CD4-positive, alpha-beta T cell treated with Interleukin-15 for 4 hours (primary cell): ENCODE measurements around the gene ACTL7B.
"Not testable (repeated sequence)": the region's sequence is repeated elsewhere in the genome, so short reads cannot be mapped to it uniquely, and the experiment has no call there.

Experiments used
- DNase-seq: peaks from one replicate; pipeline ENCODE4 v3.0.0-alpha.2; 2020; ENCODE audit warnings: low spot score

ACTL7B gene

GRCh38 chr9:108855888-108856287 is at the start of gene ACTL7B:
Gene ACTL7B (minus strand): TSS chr9:108855986. CDS start chr9:108855930, 56 bp downstream.
- DNase-seq = no peak

- DNase-seq = no peak
Measured at GRCh38 chr9:108905494-108905893, 49.7 kb upstream of the ACTL7B start.

GRCh38 chr9:108904161-108904560 is 48.4 kb upstream of the ACTL7B start:
- no peak for DNase-seq

GRCh38 chr9:108903420-108904103 is 47.8 kb upstream of the ACTL7B start:
- no peak for DNase-seq

- DNase-seq = no peak
Measured at GRCh38 chr9:108900176-108900575, 44.4 kb upstream of the ACTL7B start.

GRCh38 chr9:108899023-108899695 is 43.4 kb upstream of the ACTL7B start:
- not testable (repeated sequence) for DNase-seq

- DNase-seq = no peak
Measured at GRCh38 chr9:108897324-108898096, 41.7 kb upstream of the ACTL7B start.

GRCh38 chr9:108894225-108894997 is 38.6 kb upstream of the ACTL7B start:
- no peak for DNase-seq

GRCh38 chr9:108889649-108890067 is 33.9 kb upstream of the ACTL7B start:
- DNase-seq = no peak

GRCh38 chr9:108886594-108887271 is 30.9 kb upstream of the ACTL7B start:
- DNase-seq = not testable (repeated sequence)

GRCh38 chr9:108885643-108886348 is 30.0 kb upstream of the ACTL7B start:
- no peak for DNase-seq

- DNase-seq = no peak
Measured at GRCh38 chr9:108884701-108885100, 28.9 kb upstream of the ACTL7B start.

- no peak for DNase-seq
Measured at GRCh38 chr9:108883085-108883484, 27.3 kb upstream of the ACTL7B start.

- no peak for DNase-seq
Measured at GRCh38 chr9:108882052-108882888, 26.5 kb upstream of the ACTL7B start.

- DNase-seq = no peak
Measured at GRCh38 chr9:108880738-108881316, 25.0 kb upstream of the ACTL7B start.

GRCh38 chr9:108877524-108877923 is 21.7 kb upstream of the ACTL7B start:
- no peak for DNase-seq

- DNase-seq = no peak
Measured at GRCh38 chr9:108876425-108876824, 20.6 kb upstream of the ACTL7B start.

- DNase-seq = no peak
Measured at GRCh38 chr9:108874058-108874788, 18.4 kb upstream of the ACTL7B start.
